ENCODE data around the gene NKX6-2.

DNA sequence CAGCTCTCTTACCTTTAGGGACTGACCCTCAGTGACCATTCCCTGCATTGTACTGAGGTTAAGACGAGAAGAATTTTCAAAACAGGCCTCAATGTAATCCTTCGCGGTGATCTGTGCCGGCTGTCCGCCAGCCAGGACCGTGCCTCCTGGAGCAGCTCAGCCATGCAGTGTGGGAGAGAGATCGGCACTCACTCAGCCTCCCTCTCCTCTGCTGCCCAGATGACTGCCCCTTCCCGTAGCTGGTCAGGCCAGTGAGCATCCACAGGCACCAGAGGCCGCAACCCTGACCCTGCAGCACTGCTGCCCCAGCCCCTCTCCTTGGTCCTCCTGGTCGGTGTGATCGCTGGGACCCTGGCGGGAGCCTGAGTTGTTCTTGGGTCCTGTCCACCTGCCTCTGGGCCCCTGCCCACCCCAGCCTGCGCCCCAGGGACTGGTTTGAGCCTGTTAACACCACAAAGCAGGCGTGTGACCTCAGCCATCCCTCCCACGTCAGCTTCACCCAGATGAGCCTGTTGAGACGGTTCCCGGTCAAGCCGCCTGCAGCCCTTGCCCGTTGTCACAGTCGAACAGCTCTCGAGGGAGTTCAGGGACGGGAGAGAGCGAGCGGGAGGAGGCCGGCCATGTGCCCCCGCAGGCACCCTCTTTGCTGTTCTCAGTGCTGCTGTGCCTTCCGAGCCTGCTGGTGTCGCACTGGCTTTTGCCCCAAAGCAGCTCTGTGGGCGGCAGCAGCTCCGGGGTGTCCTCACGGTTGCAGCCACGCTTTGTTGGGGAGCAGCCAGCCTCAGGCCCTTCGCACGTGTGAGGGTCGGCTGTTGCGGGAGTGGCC, 37.2 kb downstream of the NKX6-2 start:
- TF ChIP-seq, protein P1, sequence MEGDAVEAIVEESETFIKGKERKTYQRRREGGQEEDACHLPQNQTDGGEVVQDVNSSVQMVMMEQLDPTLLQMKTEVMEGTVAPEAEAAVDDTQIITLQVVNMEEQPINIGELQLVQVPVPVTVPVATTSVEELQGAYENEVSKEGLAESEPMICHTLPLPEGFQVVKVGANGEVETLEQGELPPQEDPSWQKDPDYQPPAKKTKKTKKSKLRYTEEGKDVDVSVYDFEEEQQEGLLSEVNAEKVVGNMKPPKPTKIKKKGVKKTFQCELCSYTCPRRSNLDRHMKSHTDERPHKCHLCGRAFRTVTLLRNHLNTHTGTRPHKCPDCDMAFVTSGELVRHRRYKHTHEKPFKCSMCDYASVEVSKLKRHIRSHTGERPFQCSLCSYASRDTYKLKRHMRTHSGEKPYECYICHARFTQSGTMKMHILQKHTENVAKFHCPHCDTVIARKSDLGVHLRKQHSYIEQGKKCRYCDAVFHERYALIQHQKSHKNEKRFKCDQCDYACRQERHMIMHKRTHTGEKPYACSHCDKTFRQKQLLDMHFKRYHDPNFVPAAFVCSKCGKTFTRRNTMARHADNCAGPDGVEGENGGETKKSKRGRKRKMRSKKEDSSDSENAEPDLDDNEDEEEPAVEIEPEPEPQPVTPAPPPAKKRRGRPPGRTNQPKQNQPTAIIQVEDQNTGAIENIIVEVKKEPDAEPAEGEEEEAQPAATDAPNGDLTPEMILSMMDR (IDR thresholded peaks at IDR 0.05) = no peak
- TF ChIP-seq POLR2A (IDR thresholded peaks at IDR 0.05) (no peak), POLR2AphosphoS5 (IDR thresholded peaks at IDR 0.05) (no peak)
